HepG2 (cell line): ENCODE measurements around the gene WDCP. TPM values are rescaled to one million over a fixed set of nuclear protein-coding genes. Genes with fewer than 3 reads are reported as not detected.
"Not testable (repeated sequence)": the region's sequence is repeated elsewhere in the genome, so short reads cannot be mapped to it uniquely, and the experiment has no call there.

Source experiments
- ATAC-seq: fragments of 200-7000 bp; cut with Tn5 transposase; 3 replicates; pipeline ENCODE4 v1.9.1; 2020; ENCODE audit warnings: mild to moderate bottlenecking, moderate library complexity
- BruUV-seq: library from RNA; stranded (reverse); fragments of 400-500 nt; replicated peaks from 2 replicates; lab custom pipeline; 2021; lab: Mats Ljungman, UMichigan
- CTCF ChIA-PET: fragments of 300-600 bp; formaldehyde crosslinking; extraction: SDS; loops from one replicate; lab custom pipeline; 2021; ENCODE audit warnings: low total read pairs, inconsistent platforms, low intra/inter-chr PET ratio; lab: Yijun Ruan, JAX
- POLR2A ChIA-PET: fragments of 350-600 bp; sonication (Branson Sonifier 250); formaldehyde crosslinking; loops from one replicate; lab custom pipeline; 2020; ENCODE audit warnings: antibody characterized with exemption, inconsistent platforms; lab: Yijun Ruan, JAX
- DNase-seq: peaks from one replicate; pipeline ENCODE4 v3.0.0-alpha.2; 2015; ENCODE audit warnings: low spot score
- FAIRE-seq: peaks from 3 replicates; lab custom pipeline; 2011; peaks lifted over from hg19 to GRCh38; lab: Jason Lieb, UNC
- H2AFZ ChIP-seq: one replicate; pipeline ENCODE4 v1.6.1; 2011; ENCODE audit warnings: low read length, inconsistent platforms
- H3K27ac ChIP-seq: fragments of 300-600 bp; 3 replicates; pipeline ENCODE4 v1.8.0; 2011; ENCODE audit warnings: mixed run types, mild to moderate bottlenecking, mixed read lengths, low read length, inconsistent platforms; ENCODE audit not compliant: insufficient read depth; ENCODE audit errors: extremely low read length
- H3K27me3 ChIP-seq, 2 experiments: fragments of 200-600 bp in 1 of 2; 2 replicates in 1 of 2; 3 replicates in 1 of 2; pipeline versions ENCODE4 v1.6.0 to v1.8.0; 2011; ENCODE audit warnings: low read length in 2 of 2, mild to moderate bottlenecking in 2 of 2, moderate library complexity in 2 of 2, inconsistent platforms in 1 of 2; ENCODE audit not compliant: insufficient read depth in 2 of 2, control insufficient read depth in 1 of 2
- H3K36me3 ChIP-seq, 2 experiments: fragments of 200-600 bp in 1 of 2; replicated peaks in 1 of 2; 2 replicates in 1 of 2; 3 replicates in 1 of 2; pipeline versions ENCODE4 v1.5.1 to v1.8.0; 2011; ENCODE audit warnings: low read length in 2 of 2, inconsistent platforms in 1 of 2; ENCODE audit not compliant: insufficient read depth in 2 of 2, control insufficient read depth in 1 of 2
- H3K4me1 ChIP-seq: 2 replicates; pipeline ENCODE4 v1.5.1; 2012; ENCODE audit warnings: low read length, inconsistent platforms; ENCODE audit not compliant: insufficient read depth
- H3K4me2 ChIP-seq: 2 replicates; pipeline ENCODE4 v1.6.0; 2011; ENCODE audit warnings: low read depth, low read length, inconsistent platforms
- H3K4me3 ChIP-seq, 3 experiments: fragments of 200-600 bp in 1 of 3; sonication (generic), shearing (Covaris generic) in 1 of 3; replicated peaks in 1 of 3; 2 replicates each; pipeline ENCODE4 v1.5.1; 2011 to 2016; ENCODE audit warnings: low read length in 3 of 3, inconsistent platforms in 2 of 3, low read depth in 2 of 3, mild to moderate bottlenecking in 2 of 3, control low read depth in 1 of 3, mixed read lengths in 1 of 3; ENCODE audit not compliant: insufficient read depth in 1 of 3
- H3K79me2 ChIP-seq: one replicate; pipeline ENCODE4 v1.6.1; 2011; ENCODE audit warnings: low read length, inconsistent platforms; ENCODE audit not compliant: insufficient read depth
- H3K9ac ChIP-seq: 2 replicates; pipeline ENCODE4 v1.6.0; 2011; ENCODE audit warnings: mild to moderate bottlenecking, low read depth, low read length, inconsistent platforms; ENCODE audit not compliant: insufficient read depth
- H3K9me3 ChIP-seq: 2 replicates; pipeline ENCODE4 v1.5.1; 2012; ENCODE audit warnings: mild to moderate bottlenecking, low read length
- H4K20me1 ChIP-seq: 2 replicates; pipeline ENCODE4 v1.6.0; 2011; ENCODE audit warnings: inconsistent platforms, mild to moderate bottlenecking, low read length, moderate library complexity; ENCODE audit not compliant: insufficient read depth
- FOXJ3 ChIP-seq: sonication (generic); formaldehyde crosslinking; IDR thresholded peaks from 2 replicates; pipeline ENCODE4 v1.4.0; 2020; ENCODE audit warnings: missing genetic modification reagents, mild to moderate bottlenecking, borderline replicate concordance
- FOXO1 ChIP-seq: sonication (generic); formaldehyde crosslinking; IDR thresholded peaks from 2 replicates; pipeline ENCODE4 v1.4.0; 2020; ENCODE audit warnings: missing genetic modification reagents
- HNF4G ChIP-seq, 2 experiments: sonication (generic) in 1 of 2; formaldehyde crosslinking in 1 of 2; IDR thresholded peaks; 2 replicates each; pipeline versions ENCODE4 v1.4.0 to v1.6.1; 2011 to 2020; ENCODE audit warnings: borderline replicate concordance in 2 of 2, low read depth in 2 of 2, mild to moderate bottlenecking in 2 of 2, low read length in 1 of 2, missing genetic modification reagents in 1 of 2, moderate library complexity in 1 of 2
- ISL2 ChIP-seq: sonication (generic); formaldehyde crosslinking; IDR thresholded peaks from 2 replicates; pipeline ENCODE4 v1.5.0; 2020; ENCODE audit warnings: missing genetic modification reagents
- REPIN1 ChIP-seq: sonication (generic); formaldehyde crosslinking; IDR thresholded peaks from 2 replicates; pipeline ENCODE4 v1.8.0; 2022; ENCODE audit warnings: missing genetic modification reagents, low read depth, mild to moderate bottlenecking, borderline replicate concordance
- TBX2 ChIP-seq: sonication (generic); formaldehyde crosslinking; IDR thresholded peaks from 2 replicates; pipeline ENCODE4 v1.5.0; 2020; ENCODE audit warnings: missing genetic modification reagents, mild to moderate bottlenecking, borderline replicate concordance
- ZNF430 ChIP-seq: sonication (generic); formaldehyde crosslinking; IDR thresholded peaks from 2 replicates; pipeline ENCODE4 v1.9.0; 2021; ENCODE audit warnings: mild to moderate bottlenecking, missing genetic modification reagents
- WGBS: methylation state at CpG from one replicate; pipeline ENCODE4 v1.1.6; 2017; ENCODE audit warnings: low lambda C conversion rate; 5-methylcytosine and 5-hydroxymethylcytosine counted together
- in situ Hi-C: cut with HindIII; loops from 2 replicates; pipeline ENCODE4 v1.10.0; 2017; ENCODE audit warnings: low pct_unique_long_range_greater_than_20kb; ENCODE audit not compliant: extremely low pct_ligation_motif_present
- intact Hi-C: fragments of 100-400 bp; cut with micrococcal nuclease; formaldehyde crosslinking; loops from one replicate; pipeline ENCODE4 v1.10.0; 2022; ENCODE audit not compliant: unreplicated experiment
- polyA plus RNA-seq, 8 experiments: library from polyadenylated mRNA; depleted of rRNA in 3 of 8; stranded (reverse) in 7 of 8; unstranded in 1 of 8; fragments of >200 nt; fragmentation: Illumina TruSeq in 4 of 8; extraction: Trizol in 4 of 8; gene quantifications; 2 replicates each; pipeline versions ENCODE4 v1.2.1 to v1.2.3, GENCODE V29; 2011 to 2016; ENCODE audit warnings: low read depth in 4 of 8, missing spikeins in 1 of 8, mixed read lengths in 1 of 8; ENCODE audit not compliant: insufficient read depth in 1 of 8
- total RNA-seq, 5 experiments: library from RNA; depleted of rRNA; stranded (reverse); fragments of >200 nt; fragmentation: Illumina TruSeq; extraction: Trizol; gene quantifications; 2 replicates each; pipeline ENCODE4 v1.2.3, GENCODE V29; 2016; ENCODE audit warnings: low read depth in 1 of 5
- TF ChIP-seq, protein P1 (sequence below): sonication (generic); formaldehyde crosslinking; IDR thresholded peaks from 2 replicates; pipeline ENCODE4 v1.5.1; 2020; ENCODE audit warnings: missing genetic modification reagents, mild to moderate bottlenecking, borderline replicate concordance
- TF ChIP-seq, protein P2 (sequence below): IDR thresholded peaks from 2 replicates; pipeline ENCODE4 v1.6.1; 2016; ENCODE audit warnings: low read depth, control low read depth
- TF ChIP-seq, protein P3 (sequence below): sonication (generic); formaldehyde crosslinking; IDR thresholded peaks from 2 replicates; pipeline ENCODE4 v1.4.0; 2020; ENCODE audit warnings: missing genetic modification reagents, borderline replicate concordance
- TF ChIP-seq, protein P4 (sequence below): sonication (generic); formaldehyde crosslinking; IDR thresholded peaks from 2 replicates; pipeline ENCODE4 v1.4.0; 2020; ENCODE audit warnings: missing genetic modification reagents

The WDCP gene
- total and polyA plus RNA-seq, 2 of the 13 experiments (the other 11 are each of a cell fraction or from before 2014, with no cell fraction given), result 17.4 to 22.6 TPM

DNA sequence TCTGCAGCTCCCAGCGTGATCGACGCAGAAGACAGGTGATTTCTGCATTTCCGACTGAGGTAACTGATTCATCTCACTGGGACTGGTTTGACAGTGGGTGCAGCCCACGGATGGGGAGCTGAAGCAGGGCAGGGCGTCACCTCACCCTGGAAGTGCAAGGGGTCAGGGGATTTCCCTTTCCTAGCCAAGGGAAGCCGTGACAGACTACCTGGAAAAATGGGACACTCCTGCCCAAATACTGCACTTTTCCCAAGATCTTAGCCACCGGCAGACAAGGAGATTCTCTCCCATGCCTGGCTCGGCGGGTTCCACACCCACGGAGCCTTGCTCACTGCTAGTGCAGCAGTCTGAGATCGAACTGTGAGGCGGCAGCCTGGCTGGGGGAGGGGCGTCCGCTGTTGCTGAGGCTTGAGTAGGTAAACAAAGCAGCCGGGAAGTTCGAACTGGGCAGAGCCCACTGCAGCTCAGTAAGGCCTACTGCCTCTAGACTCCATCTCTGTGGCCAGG, 48.0 kb upstream of the WDCP start:
- ATAC-seq (peak; percentile 53), DNase-seq (peak; percentile 25), FAIRE-seq (peak; percentile 49)
- Histone ChIP-seq H2AFZ (peak overlapping the region; percentile 34), H3K4me1 (peaks cover 17% of the 10 kb centered on the region), H3K4me3 (peak overlapping the region; percentile 53 to 68 (median 61)), H3K9ac (peak overlapping the region; percentile 35), H3K4me2 (peak overlapping the region; percentile 94)
- H3K27me3 ChIP-seq; in situ Hi-C loops; H3K9me3 ChIP-seq; H3K36me3 ChIP-seq; CTCF ChIA-PET; intact Hi-C loops; H3K27ac ChIP-seq; H3K79me2 ChIP-seq; BruUV-seq; H4K20me1 ChIP-seq; TF ChIP-seq HNF4G (IDR thresholded peaks at IDR 0.05; ENCODE audit: borderline replicate concordance, low read depth, low read length): not testable (repeated sequence)
- POLR2A ChIA-PET, result interaction anchor here (0.9 to 2.3 kb wide), 6 partner anchors 11 to 169 kb away, joined by 3 to 19 read pairs (median 4); partner anchors contain the start of genes ATAD2B, FAM228B and TP53I3
- WGBS, result 16% methylated on average over 9 of the region's 17 CpGs
- peak; percentile 62 for TF ChIP-seq FOXO1 (CRISPR knock-in tag)
- TF ChIP-seq, protein P1, sequence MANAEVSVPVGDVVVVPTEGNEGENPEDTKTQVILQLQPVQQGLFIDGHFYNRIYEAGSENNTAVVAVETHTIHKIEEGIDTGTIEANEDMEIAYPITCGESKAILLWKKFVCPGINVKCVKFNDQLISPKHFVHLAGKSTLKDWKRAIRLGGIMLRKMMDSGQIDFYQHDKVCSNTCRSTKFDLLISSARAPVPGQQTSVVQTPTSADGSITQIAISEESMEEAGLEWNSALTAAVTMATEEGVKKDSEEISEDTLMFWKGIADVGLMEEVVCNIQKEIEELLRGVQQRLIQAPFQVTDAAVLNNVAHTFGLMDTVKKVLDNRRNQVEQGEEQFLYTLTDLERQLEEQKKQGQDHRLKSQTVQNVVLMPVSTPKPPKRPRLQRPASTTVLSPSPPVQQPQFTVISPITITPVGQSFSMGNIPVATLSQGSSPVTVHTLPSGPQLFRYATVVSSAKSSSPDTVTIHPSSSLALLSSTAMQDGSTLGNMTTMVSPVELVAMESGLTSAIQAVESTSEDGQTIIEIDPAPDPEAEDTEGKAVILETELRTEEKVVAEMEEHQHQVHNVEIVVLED (CRISPR knock-in tag), result peak; percentile 26; the same call in 1 of the 2 replicates
- peak; percentile 53; the same call in 1 of the 2 replicates for TF ChIP-seq REPIN1
- TF ChIP-seq HNF4G (CRISPR knock-in tag; IDR thresholded peaks at IDR 0.05; ENCODE audit: borderline replicate concordance, low read depth), result peak; percentile 31; the same call in 1 of the 2 replicates
- TF ChIP-seq, protein P2, sequence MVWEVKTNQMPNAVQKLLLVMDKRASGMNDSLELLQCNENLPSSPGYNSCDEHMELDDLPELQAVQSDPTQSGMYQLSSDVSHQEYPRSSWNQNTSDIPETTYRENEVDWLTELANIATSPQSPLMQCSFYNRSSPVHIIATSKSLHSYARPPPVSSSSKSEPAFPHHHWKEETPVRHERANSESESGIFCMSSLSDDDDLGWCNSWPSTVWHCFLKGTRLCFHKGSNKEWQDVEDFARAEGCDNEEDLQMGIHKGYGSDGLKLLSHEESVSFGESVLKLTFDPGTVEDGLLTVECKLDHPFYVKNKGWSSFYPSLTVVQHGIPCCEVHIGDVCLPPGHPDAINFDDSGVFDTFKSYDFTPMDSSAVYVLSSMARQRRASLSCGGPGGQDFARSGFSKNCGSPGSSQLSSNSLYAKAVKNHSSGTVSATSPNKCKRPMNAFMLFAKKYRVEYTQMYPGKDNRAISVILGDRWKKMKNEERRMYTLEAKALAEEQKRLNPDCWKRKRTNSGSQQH (CRISPR knock-in tag), result 0 out of 2 replicates have a peak, but pooled peaks have one; percentile 27
- TF ChIP-seq TBX2, result peak; percentile 12; the same call in 1 of the 2 replicates
- TF ChIP-seq ISL2 (CRISPR knock-in tag), result peak; percentile 32; the same call in 1 of the 2 replicates
- TF ChIP-seq FOXJ3 (CRISPR knock-in tag), result 0 out of 2 replicates have a peak, but pooled peaks have one; percentile 33
- TF ChIP-seq, protein P3, sequence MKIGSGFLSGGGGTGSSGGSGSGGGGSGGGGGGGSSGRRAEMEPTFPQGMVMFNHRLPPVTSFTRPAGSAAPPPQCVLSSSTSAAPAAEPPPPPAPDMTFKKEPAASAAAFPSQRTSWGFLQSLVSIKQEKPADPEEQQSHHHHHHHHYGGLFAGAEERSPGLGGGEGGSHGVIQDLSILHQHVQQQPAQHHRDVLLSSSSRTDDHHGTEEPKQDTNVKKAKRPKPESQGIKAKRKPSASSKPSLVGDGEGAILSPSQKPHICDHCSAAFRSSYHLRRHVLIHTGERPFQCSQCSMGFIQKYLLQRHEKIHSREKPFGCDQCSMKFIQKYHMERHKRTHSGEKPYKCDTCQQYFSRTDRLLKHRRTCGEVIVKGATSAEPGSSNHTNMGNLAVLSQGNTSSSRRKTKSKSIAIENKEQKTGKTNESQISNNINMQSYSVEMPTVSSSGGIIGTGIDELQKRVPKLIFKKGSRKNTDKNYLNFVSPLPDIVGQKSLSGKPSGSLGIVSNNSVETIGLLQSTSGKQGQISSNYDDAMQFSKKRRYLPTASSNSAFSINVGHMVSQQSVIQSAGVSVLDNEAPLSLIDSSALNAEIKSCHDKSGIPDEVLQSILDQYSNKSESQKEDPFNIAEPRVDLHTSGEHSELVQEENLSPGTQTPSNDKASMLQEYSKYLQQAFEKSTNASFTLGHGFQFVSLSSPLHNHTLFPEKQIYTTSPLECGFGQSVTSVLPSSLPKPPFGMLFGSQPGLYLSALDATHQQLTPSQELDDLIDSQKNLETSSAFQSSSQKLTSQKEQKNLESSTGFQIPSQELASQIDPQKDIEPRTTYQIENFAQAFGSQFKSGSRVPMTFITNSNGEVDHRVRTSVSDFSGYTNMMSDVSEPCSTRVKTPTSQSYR (CRISPR knock-in tag), result peak; percentile 98
- TF ChIP-seq, protein P4, sequence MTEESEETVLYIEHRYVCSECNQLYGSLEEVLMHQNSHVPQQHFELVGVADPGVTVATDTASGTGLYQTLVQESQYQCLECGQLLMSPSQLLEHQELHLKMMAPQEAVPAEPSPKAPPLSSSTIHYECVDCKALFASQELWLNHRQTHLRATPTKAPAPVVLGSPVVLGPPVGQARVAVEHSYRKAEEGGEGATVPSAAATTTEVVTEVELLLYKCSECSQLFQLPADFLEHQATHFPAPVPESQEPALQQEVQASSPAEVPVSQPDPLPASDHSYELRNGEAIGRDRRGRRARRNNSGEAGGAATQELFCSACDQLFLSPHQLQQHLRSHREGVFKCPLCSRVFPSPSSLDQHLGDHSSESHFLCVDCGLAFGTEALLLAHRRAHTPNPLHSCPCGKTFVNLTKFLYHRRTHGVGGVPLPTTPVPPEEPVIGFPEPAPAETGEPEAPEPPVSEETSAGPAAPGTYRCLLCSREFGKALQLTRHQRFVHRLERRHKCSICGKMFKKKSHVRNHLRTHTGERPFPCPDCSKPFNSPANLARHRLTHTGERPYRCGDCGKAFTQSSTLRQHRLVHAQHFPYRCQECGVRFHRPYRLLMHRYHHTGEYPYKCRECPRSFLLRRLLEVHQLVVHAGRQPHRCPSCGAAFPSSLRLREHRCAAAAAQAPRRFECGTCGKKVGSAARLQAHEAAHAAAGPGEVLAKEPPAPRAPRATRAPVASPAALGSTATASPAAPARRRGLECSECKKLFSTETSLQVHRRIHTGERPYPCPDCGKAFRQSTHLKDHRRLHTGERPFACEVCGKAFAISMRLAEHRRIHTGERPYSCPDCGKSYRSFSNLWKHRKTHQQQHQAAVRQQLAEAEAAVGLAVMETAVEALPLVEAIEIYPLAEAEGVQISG (CRISPR knock-in tag), result peak; percentile 57; the same call in 1 of the 2 replicates
- peak; percentile 52; the same call in 1 of the 2 replicates for TF ChIP-seq ZNF430 (CRISPR knock-in tag)
